Neural crest cell (in vitro differentiated cells): Measurements from ENCODE around the gene METTL27. TPM values are rescaled to one million over a fixed set of nuclear protein-coding genes. Genes with fewer than 3 reads are reported as not detected.
"Not testable (repeated sequence)": the region's sequence is repeated elsewhere in the genome, so short reads cannot be mapped to it uniquely, and the experiment has no call there.

ENCODE experiments used
- DNase-seq: peaks from one replicate; pipeline ENCODE4 v3.0.0; 2021; ENCODE audit warnings: low read depth, mixed read lengths, low spot score
- H3K27ac Mint-ChIP-seq: one replicate; pipeline ENCODE4 v1.8.0; 2021; ENCODE audit warnings: mild to moderate bottlenecking, mixed read lengths; ENCODE audit not compliant: unreplicated experiment
- H3K27me3 Mint-ChIP-seq: 2 replicates; pipeline ENCODE4 v1.8.0; 2021; ENCODE audit warnings: low read depth, mild to moderate bottlenecking, mixed read lengths
- H3K36me3 Mint-ChIP-seq: 2 replicates; pipeline ENCODE4 v1.8.0; 2021; ENCODE audit warnings: low read depth, mild to moderate bottlenecking, mixed read lengths
- H3K4me1 Mint-ChIP-seq: 2 replicates; pipeline ENCODE4 v1.8.0; 2021; ENCODE audit warnings: mixed read lengths
- H3K4me3 Mint-ChIP-seq: one replicate; pipeline ENCODE4 v1.8.0; 2021; ENCODE audit warnings: mild to moderate bottlenecking, mixed read lengths
- H3K9me3 Mint-ChIP-seq: 2 replicates; pipeline ENCODE4 v1.8.0; 2021; ENCODE audit warnings: mixed read lengths
- total RNA-seq: library from RNA; stranded (reverse); gene quantifications from 2 replicates; pipeline ENCODE4 v1.2.1, GENCODE V29; 2021
- TF ChIP-seq, protein P1 (sequence below): fragments of 200-600 bp; sonication (generic); conservative IDR thresholded peaks from 2 replicates; pipeline ENCODE4 v1.5.0; 2021; ENCODE audit warnings: antibody characterized with exemption, mild to moderate bottlenecking

Gene METTL27
- total RNA-seq, 1 donor from 2014 or later = 2.3 TPM

DNA sequence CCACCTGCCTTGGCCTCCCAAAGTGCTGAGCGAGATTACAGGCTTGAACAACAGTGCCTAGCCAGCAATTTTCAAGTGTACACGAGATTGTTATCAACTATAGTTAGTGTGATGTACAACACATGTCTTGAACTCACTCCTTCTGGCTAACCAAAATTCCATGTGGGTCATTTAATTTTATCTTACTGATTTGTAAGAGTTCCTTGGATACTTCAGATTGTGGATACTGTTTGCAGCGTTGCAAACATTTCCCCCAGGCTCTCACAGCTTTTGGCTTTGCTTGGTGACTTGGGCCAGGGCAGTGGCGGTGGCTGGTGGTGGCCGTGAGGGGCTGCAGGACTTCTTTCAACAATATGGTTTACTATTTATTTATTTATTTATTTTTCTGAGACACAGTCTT, 10.2 kb upstream of the METTL27 start:
- Mint-ChIP-seq H3K36me3 (no peaks in the 10 kb centered on the region), H3K27ac (no peak overlapping the region), H3K27me3 (peaks cover 35% of the 10 kb centered on the region), H3K4me3 (no peak overlapping the region), H3K9me3 (no peaks in the 10 kb centered on the region), H3K4me1 (no peaks in the 10 kb centered on the region)
- no peak for DNase-seq
- TF ChIP-seq, protein P1, sequence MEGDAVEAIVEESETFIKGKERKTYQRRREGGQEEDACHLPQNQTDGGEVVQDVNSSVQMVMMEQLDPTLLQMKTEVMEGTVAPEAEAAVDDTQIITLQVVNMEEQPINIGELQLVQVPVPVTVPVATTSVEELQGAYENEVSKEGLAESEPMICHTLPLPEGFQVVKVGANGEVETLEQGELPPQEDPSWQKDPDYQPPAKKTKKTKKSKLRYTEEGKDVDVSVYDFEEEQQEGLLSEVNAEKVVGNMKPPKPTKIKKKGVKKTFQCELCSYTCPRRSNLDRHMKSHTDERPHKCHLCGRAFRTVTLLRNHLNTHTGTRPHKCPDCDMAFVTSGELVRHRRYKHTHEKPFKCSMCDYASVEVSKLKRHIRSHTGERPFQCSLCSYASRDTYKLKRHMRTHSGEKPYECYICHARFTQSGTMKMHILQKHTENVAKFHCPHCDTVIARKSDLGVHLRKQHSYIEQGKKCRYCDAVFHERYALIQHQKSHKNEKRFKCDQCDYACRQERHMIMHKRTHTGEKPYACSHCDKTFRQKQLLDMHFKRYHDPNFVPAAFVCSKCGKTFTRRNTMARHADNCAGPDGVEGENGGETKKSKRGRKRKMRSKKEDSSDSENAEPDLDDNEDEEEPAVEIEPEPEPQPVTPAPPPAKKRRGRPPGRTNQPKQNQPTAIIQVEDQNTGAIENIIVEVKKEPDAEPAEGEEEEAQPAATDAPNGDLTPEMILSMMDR = no peak

DNA sequence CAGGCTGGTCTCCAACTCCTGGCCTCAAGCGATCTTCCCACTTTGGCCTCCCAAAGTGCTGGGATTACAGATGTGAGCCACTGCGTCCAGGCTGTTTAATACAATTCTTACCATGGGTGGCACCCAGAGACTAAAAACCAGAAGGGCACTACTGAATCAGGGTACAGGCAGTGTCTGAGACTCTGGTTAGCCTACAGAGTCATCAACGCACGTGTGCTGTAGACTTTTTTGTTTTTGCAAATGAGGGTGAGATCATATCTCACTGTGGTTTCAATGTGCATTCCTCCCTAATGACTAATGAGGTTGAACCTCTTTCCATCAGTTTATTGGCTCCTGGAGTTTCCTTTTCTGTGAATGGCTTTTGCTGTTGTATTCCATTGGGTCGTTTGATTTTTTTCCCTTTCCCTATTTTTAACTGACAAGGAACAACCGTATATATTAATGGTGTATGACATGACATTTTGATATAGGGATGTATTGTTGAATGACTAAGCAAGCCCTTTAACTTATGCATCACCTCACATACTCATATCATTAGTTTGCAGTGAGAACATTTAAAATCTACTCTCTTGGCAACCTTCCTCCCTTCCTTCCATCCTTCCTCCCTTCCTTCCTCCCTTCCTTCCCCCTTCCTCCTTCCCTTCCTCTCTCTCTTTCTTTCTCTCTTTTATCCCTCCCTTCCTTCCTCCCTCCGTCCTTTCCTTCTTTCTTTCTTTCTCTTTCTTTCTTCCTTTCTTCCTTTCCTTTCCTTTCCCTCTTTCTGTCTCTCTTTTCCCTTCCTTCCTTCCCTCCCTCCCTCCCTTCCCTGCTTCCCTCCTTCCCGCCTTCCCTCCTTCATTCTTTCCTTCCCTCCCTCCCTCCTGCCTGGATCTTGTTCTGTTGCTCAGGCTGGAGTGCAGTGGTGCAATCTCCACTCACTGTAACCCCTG, 9.4 kb upstream of the METTL27 start:
- Mint-ChIP-seq H3K4me1 (no peaks in the 10 kb centered on the region), H3K9me3 (no peaks in the 10 kb centered on the region), H3K27me3 (peaks cover 30% of the 10 kb centered on the region), H3K27ac (no peak overlapping the region), H3K36me3 (no peaks in the 10 kb centered on the region), H3K4me3 (no peak overlapping the region)
- TF ChIP-seq, protein P1 = no peak
- no peak for DNase-seq

DNA sequence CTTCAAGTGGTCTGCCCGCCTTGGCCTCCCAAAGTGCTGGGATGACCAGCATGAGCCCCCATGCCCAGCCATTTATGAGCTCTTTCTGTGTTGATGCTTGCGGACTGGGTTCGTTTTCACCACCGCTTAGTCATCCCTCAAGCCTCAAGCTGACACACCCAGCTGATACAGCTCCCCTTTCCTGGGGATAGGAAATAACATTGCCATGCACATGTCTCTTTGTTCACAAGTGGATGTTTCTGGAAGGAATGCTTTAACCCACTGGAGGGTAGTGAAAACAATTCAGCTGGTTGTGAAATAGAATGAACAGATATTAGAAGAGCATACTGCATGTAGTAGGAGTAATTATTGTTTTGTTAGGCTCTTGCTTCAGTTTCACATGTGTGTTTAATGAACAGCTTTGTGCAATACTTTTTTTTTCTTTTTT, 8.5 kb upstream of the METTL27 start:
- Mint-ChIP-seq H3K27ac (no peak overlapping the region), H3K4me3 (no peak overlapping the region), H3K27me3 (peaks cover 23% of the 10 kb centered on the region), H3K4me1 (no peaks in the 10 kb centered on the region), H3K36me3 (no peaks in the 10 kb centered on the region), H3K9me3 (no peaks in the 10 kb centered on the region)
- no peak for DNase-seq
- TF ChIP-seq, protein P1 = no peak

DNA sequence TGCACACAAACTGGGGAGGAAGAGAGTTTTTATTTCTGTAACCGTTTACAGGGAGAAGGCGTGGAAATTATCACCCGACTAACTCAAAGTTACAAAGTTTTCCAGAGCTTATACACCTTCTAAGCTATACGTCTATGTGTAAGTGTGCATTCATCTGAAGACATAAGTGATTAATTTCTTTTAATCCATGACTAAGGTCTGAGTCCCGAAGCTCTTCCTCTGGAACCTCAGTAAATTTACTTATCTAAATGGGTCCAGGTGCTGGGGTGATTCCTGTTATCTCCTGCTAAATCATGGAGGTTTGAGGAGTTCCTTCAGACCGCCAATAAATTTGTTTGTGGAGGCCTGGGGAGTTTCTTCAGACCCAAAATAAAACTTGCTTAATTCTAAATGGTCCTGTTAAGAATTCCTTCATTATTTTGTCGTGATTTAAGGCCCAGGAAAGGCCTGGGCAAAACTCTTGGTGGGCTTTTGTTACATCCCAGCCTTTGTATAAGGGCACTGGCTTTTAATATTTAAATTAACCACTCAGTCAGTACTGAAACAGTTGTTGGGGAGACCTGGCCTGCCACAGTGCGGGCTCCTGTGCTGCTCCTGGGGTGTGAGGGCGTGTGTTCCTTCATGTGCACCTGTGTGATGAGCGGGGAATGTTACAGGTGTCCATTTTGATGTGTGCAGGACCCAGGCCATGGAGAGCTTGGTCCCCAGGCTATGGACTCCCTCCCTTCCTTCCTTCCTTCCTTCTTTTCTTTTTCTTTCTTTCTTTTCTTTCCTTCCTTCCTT, 5.8 kb upstream of the METTL27 start:
- no peak for DNase-seq
- TF ChIP-seq, protein P1 = no peak
- Mint-ChIP-seq H3K36me3 (no peaks in the 10 kb centered on the region), H3K27me3 (peaks cover 8% of the 10 kb centered on the region), H3K9me3 (no peaks in the 10 kb centered on the region), H3K27ac (no peak overlapping the region), H3K4me3 (no peak overlapping the region), H3K4me1 (peaks cover 5% of the 10 kb centered on the region)

DNA sequence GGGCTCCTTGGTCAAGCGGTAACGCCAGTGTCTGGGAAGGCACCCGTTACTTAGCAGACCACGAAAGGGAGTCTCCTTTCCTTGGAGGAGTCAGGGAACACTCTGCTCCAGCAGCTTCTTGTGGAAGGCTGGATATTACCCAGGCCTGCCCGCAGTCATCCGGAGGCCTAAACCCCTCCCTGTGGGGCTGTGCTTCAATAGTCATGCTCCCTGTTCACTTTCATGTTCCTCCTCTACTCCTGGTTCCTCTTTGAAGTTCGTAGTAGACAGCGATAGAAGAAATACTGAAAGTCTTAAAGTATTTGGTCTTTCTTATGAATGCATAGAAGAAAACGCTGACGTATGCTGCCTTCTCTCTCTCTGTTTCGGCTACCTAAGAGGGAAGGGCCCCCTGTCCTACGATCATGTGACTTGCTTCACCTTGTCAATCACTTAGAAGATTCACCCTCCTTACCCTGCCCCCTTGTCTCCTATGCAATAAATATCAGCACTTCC, 3.4 kb upstream of the METTL27 start:
- H3K27ac Mint-ChIP-seq = peak overlapping the region; percentile 29
- not testable (repeated sequence) for H3K4me1 Mint-ChIP-seq, DNase-seq, H3K9me3 Mint-ChIP-seq, H3K36me3 Mint-ChIP-seq, H3K27me3 Mint-ChIP-seq
- H3K4me3 Mint-ChIP-seq = peak overlapping the region; percentile 12
